Esophagus muscularis mucosa (tissue), 3 donors: ENCODE results near the gene ADPRHL1.

ENCODE experiments used
- EP300 ChIP-seq: sonication (generic); formaldehyde crosslinking; IDR thresholded peaks from one replicate; pipeline ENCODE4 v1.6.1; 2017; ENCODE audit warnings: antibody characterized with exemption
- TF ChIP-seq, protein P1 (sequence below), 3 experiments: fragments of 200-600 bp in 2 of 3; fragments of 450-650 bp in 1 of 3; sonication (generic) in 2 of 3; IDR thresholded peaks; one replicate each; pipeline ENCODE4 v1.5.1; 2017 to 2019; ENCODE audit warnings: antibody characterized with exemption in 3 of 3, mild to moderate bottlenecking in 2 of 3, moderate library complexity in 1 of 3

- TF ChIP-seq, protein P1, sequence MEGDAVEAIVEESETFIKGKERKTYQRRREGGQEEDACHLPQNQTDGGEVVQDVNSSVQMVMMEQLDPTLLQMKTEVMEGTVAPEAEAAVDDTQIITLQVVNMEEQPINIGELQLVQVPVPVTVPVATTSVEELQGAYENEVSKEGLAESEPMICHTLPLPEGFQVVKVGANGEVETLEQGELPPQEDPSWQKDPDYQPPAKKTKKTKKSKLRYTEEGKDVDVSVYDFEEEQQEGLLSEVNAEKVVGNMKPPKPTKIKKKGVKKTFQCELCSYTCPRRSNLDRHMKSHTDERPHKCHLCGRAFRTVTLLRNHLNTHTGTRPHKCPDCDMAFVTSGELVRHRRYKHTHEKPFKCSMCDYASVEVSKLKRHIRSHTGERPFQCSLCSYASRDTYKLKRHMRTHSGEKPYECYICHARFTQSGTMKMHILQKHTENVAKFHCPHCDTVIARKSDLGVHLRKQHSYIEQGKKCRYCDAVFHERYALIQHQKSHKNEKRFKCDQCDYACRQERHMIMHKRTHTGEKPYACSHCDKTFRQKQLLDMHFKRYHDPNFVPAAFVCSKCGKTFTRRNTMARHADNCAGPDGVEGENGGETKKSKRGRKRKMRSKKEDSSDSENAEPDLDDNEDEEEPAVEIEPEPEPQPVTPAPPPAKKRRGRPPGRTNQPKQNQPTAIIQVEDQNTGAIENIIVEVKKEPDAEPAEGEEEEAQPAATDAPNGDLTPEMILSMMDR (IDR thresholded peaks at IDR 0.05): no peak
- no peak for TF ChIP-seq EP300
These were observed 52.5 kb downstream of the ADPRHL1 start for GRCh38 chr13:113400621-113401451.
